Neuronal stem cell (in vitro differentiated cells): Measurements from ENCODE around the gene ACAA1.

ENCODE experiments used
- DNase-seq: peaks from one replicate; pipeline ENCODE4 v3.0.0-alpha.2; 2013; ENCODE audit warnings: low spot score
- H2AFZ ChIP-seq: one replicate; pipeline ENCODE4 v1.6.1; 2013; ENCODE audit warnings: mild to moderate bottlenecking, low read length, inconsistent platforms
- H2AK5ac ChIP-seq: 2 replicates; pipeline ENCODE4 v1.6.1; 2013; ENCODE audit warnings: low read depth, mild to moderate bottlenecking, inconsistent platforms, low read length, moderate library complexity, mixed read lengths
- H2BK120ac ChIP-seq: 2 replicates; pipeline ENCODE4 v1.6.1; 2013; ENCODE audit warnings: low read depth, mild to moderate bottlenecking, inconsistent platforms, low read length, moderate library complexity, mixed read lengths
- H2BK12ac ChIP-seq: one replicate; pipeline ENCODE4 v1.6.1; 2013; ENCODE audit warnings: low read length, inconsistent platforms
- H2BK15ac ChIP-seq: 2 replicates; pipeline ENCODE4 v1.6.1; 2013; ENCODE audit warnings: mild to moderate bottlenecking, low read length, inconsistent platforms, mixed read lengths
- H2BK5ac ChIP-seq: one replicate; pipeline ENCODE4 v1.6.1; 2013; ENCODE audit warnings: inconsistent platforms, mild to moderate bottlenecking, low read length, moderate library complexity
- H3K14ac ChIP-seq: one replicate; pipeline ENCODE4 v1.6.1; 2013; ENCODE audit warnings: low read length, inconsistent platforms
- H3K18ac ChIP-seq: 2 replicates; pipeline ENCODE4 v1.6.1; 2013; ENCODE audit warnings: low read length, inconsistent platforms
- H3K23ac ChIP-seq: 2 replicates; pipeline ENCODE4 v1.6.1; 2013; ENCODE audit warnings: low read depth, mild to moderate bottlenecking, mixed read lengths, low read length, inconsistent platforms; ENCODE audit not compliant: poor library complexity
- H3K27ac ChIP-seq: replicated peaks from 3 replicates; pipeline ENCODE4 v1.5.1; 2013; ENCODE audit warnings: low read length, inconsistent platforms
- H3K27me3 ChIP-seq, 3 experiments: 2 replicates each; pipeline ENCODE4 v1.6.1; 2013; ENCODE audit warnings: low read length in 3 of 3, mild to moderate bottlenecking in 2 of 3, inconsistent platforms in 1 of 3, low read depth in 1 of 3, mixed read lengths in 1 of 3, moderate library complexity in 1 of 3; ENCODE audit not compliant: control insufficient read depth in 3 of 3, insufficient read depth in 3 of 3
- H3K36me3 ChIP-seq, 2 donors: replicated peaks in 1 of 2; 2 replicates each; pipeline ENCODE4 v1.6.1; 2013; ENCODE audit warnings: low read length in 2 of 2; ENCODE audit not compliant: control insufficient read depth in 2 of 2, insufficient read depth in 2 of 2
- H3K4ac ChIP-seq: 2 replicates; pipeline ENCODE4 v1.6.1; 2013; ENCODE audit warnings: inconsistent platforms, mild to moderate bottlenecking, low read length, moderate library complexity
- H3K4me1 ChIP-seq, 2 donors: 1 replicate in 1 of 2; 2 replicates in 1 of 2; pipeline ENCODE4 v1.6.1; 2013; ENCODE audit warnings: low read length in 2 of 2, low read depth in 1 of 2; ENCODE audit not compliant: control insufficient read depth in 2 of 2, insufficient read depth in 1 of 2
- H3K4me2 ChIP-seq: one replicate; pipeline ENCODE4 v1.6.1; 2013; ENCODE audit warnings: mild to moderate bottlenecking, low read length, inconsistent platforms; ENCODE audit not compliant: insufficient read depth, poor library complexity, severe bottlenecking
- H3K4me3 ChIP-seq, 2 donors: 2 replicates each; pipeline ENCODE4 v1.5.1; 2013; ENCODE audit warnings: low read length in 2 of 2, mild to moderate bottlenecking in 2 of 2, inconsistent platforms in 1 of 2, moderate library complexity in 1 of 2
- H3K79me1 ChIP-seq: one replicate; pipeline ENCODE4 v1.6.1; 2013; ENCODE audit warnings: low read depth, mild to moderate bottlenecking, inconsistent platforms, low read length, moderate library complexity
- H3K9ac ChIP-seq: one replicate; pipeline ENCODE4 v1.6.1; 2013; ENCODE audit warnings: mild to moderate bottlenecking, low read depth, low read length, inconsistent platforms; ENCODE audit not compliant: poor library complexity
- H3K9me3 ChIP-seq, 2 donors: replicated peaks in 1 of 2; 2 replicates each; pipeline versions ENCODE3 to v1.6.1; 2013; ENCODE audit warnings: low read length in 2 of 2, mild to moderate bottlenecking in 2 of 2, inconsistent platforms in 1 of 2, low read depth in 1 of 2, mixed read lengths in 1 of 2, moderate library complexity in 1 of 2; ENCODE audit not compliant: control insufficient read depth in 2 of 2, insufficient read depth in 1 of 2
- H4K8ac ChIP-seq: one replicate; pipeline ENCODE4 v1.6.1; 2013; ENCODE audit warnings: low read depth, mild to moderate bottlenecking, inconsistent platforms, low read length, moderate library complexity
- H4K91ac ChIP-seq: one replicate; pipeline ENCODE4 v1.6.1; 2013; ENCODE audit warnings: low read length, low read depth, mild to moderate bottlenecking, inconsistent platforms; ENCODE audit not compliant: poor library complexity
- WGBS, 2 donors: extraction: QIAGEN DNeasy Blood & Tissue Kit; methylation state at CpG; one replicate each; pipeline ENCODE4 v1.1.7; 2013; ENCODE audit warnings: missing lambda C conversion rate in 2 of 2, mixed read lengths in 1 of 2; ENCODE audit not compliant: insufficient read length in 2 of 2, insufficient replicate concordance in 1 of 2; ENCODE audit errors: extremely low coverage in 2 of 2; 5-methylcytosine and 5-hydroxymethylcytosine counted together

The ACAA1 gene

DNA sequence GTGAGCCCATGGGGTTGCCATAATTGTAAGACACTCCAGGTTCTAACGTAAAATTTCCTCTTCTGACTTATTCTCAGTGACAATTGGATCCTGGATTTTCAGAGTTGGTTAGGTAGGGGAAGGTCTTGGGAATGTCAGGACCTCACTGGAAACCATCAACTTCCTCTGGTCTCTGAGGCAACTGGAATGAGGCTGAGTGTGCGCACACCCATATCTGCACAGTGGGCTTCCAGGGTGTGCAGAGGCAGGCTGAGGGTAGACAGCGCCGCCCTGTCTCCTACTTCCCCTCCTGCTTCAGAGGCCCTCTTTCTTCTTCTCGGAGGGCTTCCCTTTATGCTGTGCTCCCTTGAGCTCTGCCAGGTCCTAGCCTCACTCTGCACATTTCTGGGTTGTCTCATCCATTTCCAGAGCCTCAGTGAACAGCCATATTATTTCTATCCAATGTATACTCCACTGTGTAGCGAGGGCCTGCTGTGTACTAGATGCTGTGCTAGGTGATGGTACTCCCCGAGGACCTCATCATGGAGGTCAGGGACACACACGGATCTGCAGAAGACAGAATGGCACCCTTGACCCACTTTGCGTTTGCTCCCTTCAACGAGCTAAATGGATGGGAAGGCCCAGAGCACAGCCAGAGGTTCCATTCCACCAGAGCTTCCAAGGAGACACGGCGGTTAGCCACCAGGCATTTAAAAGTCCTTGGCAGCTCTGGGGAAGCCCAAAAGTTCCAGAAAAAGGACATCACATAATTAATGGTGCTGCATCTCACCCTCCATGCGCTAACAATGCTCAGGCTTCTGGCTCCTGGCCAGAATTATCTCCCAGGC, 18.3 kb downstream of the ACAA1 start:
- H3K4me1 ChIP-seq, result no peaks in the 10 kb centered on the region
- H3K4ac ChIP-seq, result no peak overlapping the region
- no peak overlapping the region for H2AK5ac ChIP-seq
- H4K8ac ChIP-seq, result no peak overlapping the region
- no peak overlapping the region for H2AFZ ChIP-seq
- H3K9ac ChIP-seq, result no peak overlapping the region
- no peaks in the 10 kb centered on the region for H3K9me3 ChIP-seq
- H3K27ac ChIP-seq, result no peak overlapping the region
- H3K4me3 ChIP-seq, result peak overlapping the region in 1 of 2 donors; percentile 11
- no peak overlapping the region for H3K18ac ChIP-seq
- no peak overlapping the region for H4K91ac ChIP-seq
- DNase-seq, result no peak
- H3K27me3 ChIP-seq, result peaks cover 0 to 2% (median 0%) of the 10 kb centered on the region in 3 experiments
- no peak overlapping the region for H2BK5ac ChIP-seq
- no CpG with 5 or more reads among the region's 13 CpGs for WGBS, 2 donors
- H3K79me1 ChIP-seq, result peaks cover 4% of the 10 kb centered on the region
- no peak overlapping the region for H2BK15ac ChIP-seq
- H3K36me3 ChIP-seq, result peaks cover 32 to 52% of the 10 kb centered on the region in 2 donors
- no peak overlapping the region for H3K4me2 ChIP-seq
- no peak overlapping the region for H3K14ac ChIP-seq
- H2BK12ac ChIP-seq, result no peak overlapping the region
- H3K23ac ChIP-seq, result no peak overlapping the region
- no peak overlapping the region for H2BK120ac ChIP-seq

DNA sequence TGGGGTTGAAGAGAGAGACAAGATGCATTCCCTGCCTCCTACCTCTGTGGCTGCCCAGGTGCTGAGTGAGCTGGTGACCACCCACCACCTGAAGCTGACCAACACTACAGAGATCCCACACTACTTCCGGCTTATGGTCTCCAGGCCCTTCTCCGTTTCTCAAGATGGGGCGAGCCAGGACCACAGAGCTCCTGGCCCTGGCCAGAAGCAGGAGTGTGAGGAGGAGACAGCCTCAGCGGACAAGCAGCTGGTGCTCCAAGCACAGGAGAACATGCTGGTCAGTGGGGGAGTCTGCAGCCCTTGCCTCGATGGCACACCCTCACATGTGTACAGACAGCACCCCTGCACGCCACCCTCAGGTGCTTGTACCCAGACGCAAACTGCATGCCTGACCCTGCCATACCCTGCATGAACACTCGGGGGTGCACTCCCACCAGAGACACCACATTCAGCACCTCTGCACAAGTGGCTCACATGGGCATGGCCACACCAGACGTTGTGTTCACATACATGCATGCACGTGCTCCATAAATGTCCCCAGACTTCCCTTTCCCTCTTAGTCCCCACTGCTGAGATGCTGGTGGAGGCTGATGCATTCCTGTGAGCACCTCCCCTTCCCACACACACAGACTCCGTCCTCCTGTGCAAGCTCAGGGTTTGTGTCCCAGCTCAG, 19.0 kb downstream of the ACAA1 start:
- Histone ChIP-seq H3K14ac (no peak overlapping the region), H3K18ac (peak overlapping the region; percentile 35), H2BK12ac (no peak overlapping the region), H2AFZ (no peak overlapping the region), H3K4me3 (no peak overlapping the region), H3K27me3 (peaks cover 0 to 2% (median 0%) of the 10 kb centered on the region in 3 experiments), H3K9me3 (no peaks in the 10 kb centered on the region), H4K91ac (peak overlapping the region; percentile 90), H3K4me1 (no peaks in the 10 kb centered on the region), H3K9ac (no peak overlapping the region), H3K36me3 (peaks cover 28 to 45% of the 10 kb centered on the region in 2 donors), H3K79me1 (peaks cover 4% of the 10 kb centered on the region), H2AK5ac (no peak overlapping the region), H3K4me2 (no peak overlapping the region), H3K23ac (no peak overlapping the region), H2BK15ac (peak overlapping the region; percentile 75), H4K8ac (no peak overlapping the region), H3K27ac (no peak overlapping the region), H2BK120ac (no peak overlapping the region), H3K4ac (no peak overlapping the region), H2BK5ac (no peak overlapping the region)
- no CpG with 5 or more reads among the region's 11 CpGs for WGBS, 2 donors
- no peak for DNase-seq

DNA sequence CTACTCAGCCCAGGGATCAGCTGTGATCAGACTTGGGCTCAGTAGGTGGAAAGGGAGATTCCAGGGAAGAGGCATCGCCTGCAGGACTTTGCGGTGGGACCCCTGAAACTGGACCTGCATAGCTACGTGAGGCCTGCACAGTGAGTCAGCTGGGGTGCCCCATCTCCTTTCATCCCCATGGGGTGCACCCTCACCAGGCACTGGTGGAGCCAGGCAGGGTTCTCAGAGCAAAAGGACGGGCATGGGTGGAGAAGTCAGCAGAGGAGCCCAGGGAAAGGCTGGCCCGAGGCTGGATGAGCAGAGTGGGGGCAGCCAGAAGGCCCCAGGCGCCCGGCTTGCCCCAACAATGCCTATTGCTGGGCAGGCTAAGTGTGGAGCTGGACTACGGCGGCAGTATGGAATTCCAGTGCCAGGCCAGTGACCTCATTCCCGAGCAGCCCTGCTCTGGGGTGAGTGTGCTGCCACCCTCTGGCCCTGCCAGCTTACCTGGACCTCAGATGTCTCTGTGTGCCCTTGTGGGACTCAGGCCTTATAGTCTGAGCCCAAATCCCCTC, 19.7 kb downstream of the ACAA1 start:
- no CpG with 5 or more reads among the region's 10 CpGs for WGBS, 2 donors
- Histone ChIP-seq H3K9ac (peak overlapping the region; percentile 21), H3K36me3 (peaks cover 22 to 38% of the 10 kb centered on the region in 2 donors), H3K4ac (no peak overlapping the region), H4K8ac (no peak overlapping the region), H4K91ac (no peak overlapping the region), H2BK12ac (no peak overlapping the region), H3K27me3 (peaks cover 0 to 2% (median 0%) of the 10 kb centered on the region in 3 experiments), H3K23ac (peak overlapping the region; percentile 55), H3K79me1 (peaks cover 4% of the 10 kb centered on the region), H2BK120ac (peak overlapping the region; percentile 73), H2AK5ac (peak overlapping the region; percentile 88), H2BK15ac (peak overlapping the region; percentile 75), H3K9me3 (no peaks in the 10 kb centered on the region), H3K4me3 (no peak overlapping the region), H2AFZ (no peak overlapping the region), H3K4me2 (no peak overlapping the region), H3K14ac (peak overlapping the region; percentile 27), H3K27ac (no peak overlapping the region), H3K18ac (peak overlapping the region; percentile 58), H3K4me1 (no peaks in the 10 kb centered on the region), H2BK5ac (no peak overlapping the region)
- DNase-seq, result no peak
